H1 (cell line): ENCODE measurements around the gene TMEM185B. TPM values are rescaled to one million over a fixed set of nuclear protein-coding genes. Genes with fewer than 3 reads are reported as not detected.

Source experiments
- CTCF ChIA-PET: fragments of 300-600 bp; sonication (Branson Sonifier 250); formaldehyde crosslinking; loops from one replicate; lab custom pipeline; 2021; ENCODE audit not compliant: partially characterized antibody; lab: Charles Lee
- POLR2A ChIA-PET: fragments of 300-600 bp; sonication (Branson Sonifier 250); formaldehyde crosslinking; loops from one replicate; lab custom pipeline; 2021; ENCODE audit warnings: inconsistent platforms; ENCODE audit not compliant: partially characterized antibody; lab: Charles Lee
- DNase-seq, 2 experiments: peaks; one replicate each; pipeline versions ENCODE4 v3.0.0 to v3.0.0-alpha.2; 2010 to 2022; ENCODE audit warnings: low spot score in 2 of 2, low read depth in 1 of 2, mixed read lengths in 1 of 2
- FAIRE-seq: peaks from 2 replicates; lab custom pipeline; 2011; peaks lifted over from hg19 to GRCh38; lab: Jason Lieb, UNC
- H2AFZ ChIP-seq: 2 replicates; pipeline ENCODE4 v1.8.1; 2012; ENCODE audit warnings: low read length, inconsistent platforms
- H2AK5ac ChIP-seq: 2 replicates; pipeline ENCODE4 v1.6.1; 2013; ENCODE audit warnings: low read depth, low read length
- H2BK120ac ChIP-seq: replicated peaks from 2 replicates; pipeline ENCODE3; 2013; ENCODE audit warnings: low read depth, low read length, inconsistent platforms
- H2BK12ac ChIP-seq: 2 replicates; pipeline ENCODE4 v1.6.1; 2013; ENCODE audit warnings: low read depth, low read length
- H2BK15ac ChIP-seq: 2 replicates; pipeline ENCODE4 v1.6.1; 2013; ENCODE audit warnings: low read length
- H2BK20ac ChIP-seq: 2 replicates; pipeline ENCODE4 v1.6.1; 2013; ENCODE audit warnings: low read length
- H2BK5ac ChIP-seq: 2 replicates; pipeline ENCODE4 v1.6.1; 2013; ENCODE audit warnings: low read depth, low read length
- H3K14ac ChIP-seq: 2 replicates; pipeline ENCODE4 v1.6.1; 2013; ENCODE audit warnings: inconsistent platforms; ENCODE audit not compliant: insufficient read length
- H3K18ac ChIP-seq: 2 replicates; pipeline ENCODE4 v1.6.1; 2013; ENCODE audit warnings: low read length; ENCODE audit errors: extremely low read depth
- H3K23ac ChIP-seq: 2 replicates; pipeline ENCODE4 v1.6.1; 2013; ENCODE audit warnings: inconsistent platforms; ENCODE audit not compliant: insufficient read length
- H3K23me2 ChIP-seq: 2 replicates; pipeline ENCODE4 v1.6.1; 2013; ENCODE audit warnings: low read depth, low read length
- H3K27ac ChIP-seq: 2 replicates; pipeline ENCODE4 v1.6.1; 2011; ENCODE audit warnings: low read depth, low read length, inconsistent platforms
- H3K27me3 ChIP-seq, 4 experiments: replicated peaks in 1 of 4; 1 replicate in 1 of 4; 2 replicates in 3 of 4; pipeline versions ENCODE4 v1.6.1 to v1.8.1; 2011 to 2013; ENCODE audit warnings: low read length in 3 of 4, mild to moderate bottlenecking in 3 of 4, inconsistent platforms in 2 of 4, mixed read lengths in 2 of 4, moderate library complexity in 1 of 4; ENCODE audit not compliant: control insufficient read depth in 3 of 4, insufficient read depth in 3 of 4; ENCODE audit errors: extremely low read depth in 1 of 4
- H3K36me3 ChIP-seq, 4 experiments: 2 replicates each; pipeline versions ENCODE4 v1.6.1 to v1.8.1; 2011 to 2013; ENCODE audit warnings: mild to moderate bottlenecking in 4 of 4, low read length in 3 of 4, moderate library complexity in 2 of 4, control low read depth in 1 of 4, inconsistent platforms in 1 of 4; ENCODE audit not compliant: insufficient read depth in 4 of 4, control insufficient read depth in 2 of 4
- H3K4ac ChIP-seq: replicated peaks from 2 replicates; pipeline ENCODE3; 2013; ENCODE audit warnings: low read length, low read depth, mixed read lengths, inconsistent platforms; ENCODE audit not compliant: insufficient read length
- H3K4me1 ChIP-seq, 4 experiments: replicated peaks in 1 of 4; 1 replicate in 1 of 4; 2 replicates in 3 of 4; pipeline versions ENCODE4 v1.6.1 to v1.8.1; 2011 to 2013; ENCODE audit warnings: low read length in 3 of 4, inconsistent platforms in 2 of 4, mixed read lengths in 1 of 4; ENCODE audit not compliant: insufficient read depth in 4 of 4, control insufficient read depth in 3 of 4
- H3K4me2 ChIP-seq, 2 experiments: 2 replicates each; pipeline versions ENCODE4 v1.6.1 to v1.8.1; 2011 to 2013; ENCODE audit warnings: low read depth in 2 of 2, low read length in 2 of 2, control low read depth in 1 of 2, inconsistent platforms in 1 of 2, mild to moderate bottlenecking in 1 of 2; ENCODE audit not compliant: insufficient read depth in 1 of 2
- H3K4me3 ChIP-seq, 4 experiments: fragments of 200-600, 300-600 bp in 1 of 4; sonication (generic), shearing (Covaris generic), sonication (Bioruptor Twin) in 1 of 4; 2 replicates each; pipeline versions ENCODE4 v1.5.1 to v1.8.1; 2011 to 2016; ENCODE audit warnings: low read length in 4 of 4, low read depth in 3 of 4, control low read depth in 2 of 4, inconsistent platforms in 2 of 4, mild to moderate bottlenecking in 2 of 4, mixed read lengths in 1 of 4, moderate library complexity in 1 of 4; ENCODE audit not compliant: insufficient read depth in 2 of 4; ENCODE audit errors: extremely low read depth in 1 of 4
- H3K56ac ChIP-seq: replicated peaks from 2 replicates; pipeline ENCODE3; 2013; ENCODE audit warnings: low read depth, mild to moderate bottlenecking, mixed read lengths, low read length, inconsistent platforms; ENCODE audit not compliant: insufficient read length
- H3K79me1 ChIP-seq: 2 replicates; pipeline ENCODE4 v1.6.1; 2013; ENCODE audit warnings: low read depth, low read length, control low read depth
- H3K79me2 ChIP-seq, 2 experiments: 2 replicates each; pipeline versions ENCODE4 v1.6.1 to v1.8.1; 2012 to 2013; ENCODE audit warnings: low read length in 2 of 2, mild to moderate bottlenecking in 2 of 2, inconsistent platforms in 1 of 2; ENCODE audit not compliant: insufficient read depth in 2 of 2, control insufficient read depth in 1 of 2
- H3K9ac ChIP-seq, 4 experiments: replicated peaks in 1 of 4; 1 replicate in 1 of 4; 2 replicates in 3 of 4; pipeline versions ENCODE4 v1.6.1 to v1.8.1; 2011 to 2013; ENCODE audit warnings: low read depth in 3 of 4, low read length in 3 of 4, control low read depth in 2 of 4, mild to moderate bottlenecking in 2 of 4, moderate library complexity in 2 of 4, inconsistent platforms in 1 of 4; ENCODE audit errors: extremely low read depth in 1 of 4
- H3K9me3 ChIP-seq, 2 experiments: 2 replicates each; pipeline versions ENCODE4 v1.6.1 to v1.8.1; 2012 to 2013; ENCODE audit warnings: mild to moderate bottlenecking in 2 of 2, moderate library complexity in 2 of 2, control low read depth in 1 of 2, inconsistent platforms in 1 of 2, low read depth in 1 of 2, low read length in 1 of 2, mixed read lengths in 1 of 2; ENCODE audit not compliant: insufficient read depth in 2 of 2
- H4K20me1 ChIP-seq, 2 experiments: replicated peaks in 1 of 2; 2 replicates each; pipeline versions ENCODE3 to v1.8.1; 2011 to 2013; ENCODE audit warnings: inconsistent platforms in 2 of 2, low read length in 2 of 2, mild to moderate bottlenecking in 1 of 2; ENCODE audit not compliant: insufficient read depth in 2 of 2, control insufficient read depth in 1 of 2
- H4K5ac ChIP-seq: 2 replicates; pipeline ENCODE4 v1.6.1; 2013; ENCODE audit warnings: low read length, low read depth, mixed read lengths, inconsistent platforms; ENCODE audit not compliant: insufficient read length
- H4K8ac ChIP-seq: 2 replicates; pipeline ENCODE4 v1.8.0; 2013; ENCODE audit warnings: mild to moderate bottlenecking, moderate library complexity, low read length, inconsistent platforms; ENCODE audit not compliant: insufficient read depth; ENCODE audit errors: extremely low read depth
- H4K91ac ChIP-seq: replicated peaks from 2 replicates; pipeline ENCODE3; 2013; ENCODE audit warnings: low read length, mixed read lengths, inconsistent platforms; ENCODE audit not compliant: insufficient read length
- CBX5 ChIP-seq: fragments of 300-800, 300-1000 bp; sonication (generic); IDR thresholded peaks from 2 replicates; pipeline ENCODE4 v1.7.1; 2016; ENCODE audit warnings: antibody characterized with exemption, low read length, low read depth
- CREB1 ChIP-seq: IDR thresholded peaks from 2 replicates; pipeline ENCODE4 v1.6.1; 2012; ENCODE audit warnings: inconsistent platforms
- GABPA ChIP-seq: IDR thresholded peaks from 2 replicates; pipeline ENCODE4 v1.6.1; 2011; ENCODE audit warnings: mild to moderate bottlenecking, low read length, moderate library complexity, borderline replicate concordance; ENCODE audit not compliant: insufficient read depth
- SP1 ChIP-seq: IDR thresholded peaks from 2 replicates; pipeline ENCODE4 v1.6.1; 2011; ENCODE audit warnings: low read depth, low read length
- SP4 ChIP-seq: IDR thresholded peaks from 2 replicates; pipeline ENCODE4 v1.6.1; 2012; ENCODE audit warnings: low read length, inconsistent platforms
- SRF ChIP-seq: IDR thresholded peaks from 2 replicates; pipeline ENCODE4 v1.6.1; 2011; ENCODE audit warnings: mild to moderate bottlenecking, low read depth, low read length, moderate library complexity
- SUZ12 ChIP-seq: fragments of 200-600 bp; sonication (generic); IDR thresholded peaks from 2 replicates; pipeline ENCODE4 v1.6.1; 2012; ENCODE audit warnings: mild to moderate bottlenecking, inconsistent platforms, low read length, moderate library complexity, mixed read lengths
- ZNF274 ChIP-seq: IDR thresholded peaks from 2 replicates; pipeline ENCODE4 v1.7.0; 2012; ENCODE audit warnings: low read length, borderline replicate concordance; ENCODE audit errors: extremely low read depth
- WGBS, 2 experiments: shearing (Covaris generic) in 1 of 2; methylation state at CpG; one replicate each; pipeline versions ENCODE4 v1.1.6 to v1.1.7; 2013 to 2015; ENCODE audit warnings: low lambda C conversion rate in 2 of 2, mixed read lengths in 2 of 2, inconsistent platforms in 1 of 2, low coverage in 1 of 2, missing lambda C conversion rate in 1 of 2; ENCODE audit not compliant: insufficient replicate concordance in 2 of 2, insufficient coverage in 1 of 2, insufficient read length in 1 of 2; ENCODE audit errors: extremely low coverage in 1 of 2, missing lambda C conversion rate in 1 of 2; 5-methylcytosine and 5-hydroxymethylcytosine counted together
- long read RNA-seq, 2 experiments: library from RNA in 1 of 2; library from capped mRNA in 1 of 2; stranded (forward); transcript quantifications; one replicate each; pipeline ENCODE4 v2.0.0, GENCODE V29; 2021; ENCODE audit warnings: inconsistent platforms in 1 of 2
- polyA minus RNA-seq, 3 experiments: library from RNA; depleted of rRNA, polyadenylated mRNA; stranded (reverse); fragments of >200 nt; gene quantifications; 1 replicate in 2 of 3; 2 replicates in 1 of 3; pipeline ENCODE4 v1.2.3, GENCODE V29; 2011
- polyA plus RNA-seq, 7 experiments: library from polyadenylated mRNA; depleted of rRNA in 3 of 7; stranded (reverse) in 5 of 7; unstranded in 2 of 7; fragments of >200 nt in 5 of 7; fragments of 200-250 nt in 2 of 7; gene quantifications; 1 replicate in 5 of 7; 2 replicates in 1 of 7; 4 replicates in 1 of 7; pipeline versions ENCODE4 v1.2.1 to v1.2.3, GENCODE V29; 2011 to 2013; ENCODE audit warnings: missing spikeins in 2 of 7, mixed read lengths in 2 of 7
- total RNA-seq: library from RNA; stranded (reverse); fragmentation: NEBNext Ultra II Directional; extraction: Animal tissue kit (Norgen Biotek cat#: 25700); gene quantifications from 2 replicates; pipeline ENCODE4 v1.2.1, GENCODE V29; 2021

TMEM185B gene
- 12.5 and 13.5 TPM in 2 replicates for total RNA-seq
- 14.0 and 18.0 TPM in 2 replicates for polyA plus RNA-seq (2011; rRNA removed)
- polyA plus RNA-seq (2011; cell fraction: cytosol; rRNA removed): 9.3 TPM
- polyA plus RNA-seq (2011; cell fraction: nucleus; rRNA removed): 13.4 TPM
- 6.0 to 11.8 TPM (median 10.0 TPM) in 4 replicates for polyA plus RNA-seq (2012, experiment 1 of 2)
- 9.3 TPM for polyA plus RNA-seq (2012, experiment 2 of 2)
- polyA plus RNA-seq (2013, experiment 1 of 2): 15.8 TPM
- polyA plus RNA-seq (2013, experiment 2 of 2): 16.5 TPM
- polyA minus RNA-seq (2011; rRNA and poly(A)+ RNA removed): 9.2 and 9.9 TPM in 2 replicates
- 4.5 TPM for polyA minus RNA-seq (2011; cell fraction: cytosol; rRNA and poly(A)+ RNA removed)
- polyA minus RNA-seq (2011; cell fraction: nucleus; rRNA and poly(A)+ RNA removed): 9.7 TPM
- long read RNA-seq, experiment 1, transcript TMEM185B-201 (1 exons, 2,131 nt): major isoform, 7 of 7 reads
- long read RNA-seq, experiment 1, partial matches to known transcripts: 0 of 7 reads
- long read RNA-seq, experiment 1, other reads (novel, unspliced or antisense): 0 of 7 reads
- long read RNA-seq, experiment 2, partial matches to known transcripts: 0 of 2 reads
- long read RNA-seq, experiment 2, other reads (novel, unspliced or antisense): 0 of 2 reads

DNA sequence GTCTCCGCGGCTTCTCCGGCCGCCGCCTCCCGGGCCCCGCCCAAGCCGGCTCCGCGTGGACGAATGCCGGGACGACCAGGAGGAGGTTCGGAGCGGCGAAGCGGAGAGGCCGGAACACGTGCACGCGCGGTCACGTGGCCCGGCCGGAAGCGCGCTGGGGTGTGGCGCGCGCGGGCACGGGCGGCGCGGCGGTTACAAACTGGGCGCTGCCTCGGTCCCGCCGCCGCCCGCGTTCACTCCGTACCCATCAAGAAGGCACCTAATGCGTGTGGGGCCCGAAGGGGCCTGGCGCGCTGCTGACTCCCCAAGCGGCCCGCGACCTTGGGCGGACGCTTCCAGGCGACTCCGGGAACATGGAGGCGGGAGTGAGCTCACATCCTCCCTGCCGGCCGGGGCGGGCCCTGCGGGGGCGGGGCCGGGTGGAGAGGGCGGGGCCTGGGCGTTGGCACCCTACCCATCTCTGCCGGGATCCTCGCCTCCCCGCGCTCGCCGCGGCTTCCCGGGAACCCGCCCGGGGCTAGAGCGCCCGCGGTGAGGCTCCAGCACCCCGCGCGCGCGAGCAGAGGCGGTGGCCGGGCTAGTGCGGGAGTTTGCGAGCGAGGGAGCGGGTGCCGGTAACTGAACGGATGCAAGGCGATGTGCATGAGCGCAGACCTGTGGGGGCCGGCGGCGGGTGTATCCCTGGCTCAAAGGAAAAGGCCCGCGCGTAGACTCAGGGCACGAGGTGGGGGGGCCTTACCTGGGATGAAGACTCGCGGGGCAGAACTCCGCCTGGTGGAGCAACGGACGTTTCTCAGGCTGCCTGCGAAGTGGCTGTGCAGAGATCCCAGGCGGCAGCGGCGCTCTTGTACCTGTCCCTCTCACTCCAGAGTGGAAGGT, at the start of gene TMEM185B:
TSS of gene TMEM185B (minus strand) at position 367 of the 879 bp plus-strand sequence. CDS start 424 bp downstream, outside the sequence.
- peaks cover 3 to 5% of the 10 kb centered on the region in 2 experiments for H4K20me1 ChIP-seq
- H3K4me1 ChIP-seq: peaks cover 0 to 7% (median 6%) of the 10 kb centered on the region in 4 experiments; a peak in 5 of 7 replicates
- H3K4me3 ChIP-seq: peak within 1 kb of the TSS; percentile 49 to 78 (median 52)
- peak within 1 kb of the TSS; percentile 90 for H4K5ac ChIP-seq
- no peak within 1 kb of the TSS for H3K4ac ChIP-seq
- H4K91ac ChIP-seq: peak within 1 kb of the TSS; percentile 46
- WGBS, 2 experiments: 5% methylated on average over 83 of the region's 108 CpGs; no CpG with 5 or more reads in 1 of the 2 experiments
- peak within 1 kb of the TSS; percentile 35; the same call in 1 of the 2 replicates for H2AFZ ChIP-seq
- peak within 1 kb of the TSS; percentile 87 for H3K18ac ChIP-seq
- H3K79me1 ChIP-seq: no peaks in the 10 kb centered on the region
- H2BK20ac ChIP-seq: no peak within 1 kb of the TSS
- peak within 1 kb of the TSS; percentile 96 for H4K8ac ChIP-seq
- H3K23ac ChIP-seq: no peak within 1 kb of the TSS
- 0 out of 2 replicates have a peak within 1 kb of the TSS, but pooled peaks have one; percentile 29 for H2BK15ac ChIP-seq
- no peak within 1 kb of the TSS for H3K14ac ChIP-seq
- H3K36me3 ChIP-seq: peaks cover 0 to 6% (median 0%) of the 10 kb centered on the region in 4 experiments; a peak in 3 of 8 replicates
- peak within 1 kb of the TSS; percentile 67; the same call in 1 of the 2 replicates for H2AK5ac ChIP-seq
- peaks cover 0 to 2% of the 10 kb centered on the region in 2 experiments; a peak in 1 of 4 replicates for H3K79me2 ChIP-seq
- peak within 1 kb of the TSS; percentile 51 for H3K56ac ChIP-seq
- no peak for FAIRE-seq
- ChIA-PET CTCF (interaction anchor here (1.5 kb wide), 1 partner anchor 13 kb away, joined by 3 read pairs; no protein-coding TSS in a partner anchor), POLR2A (interaction anchor here (0.8 to 1.2 kb wide), 4 partner anchors 9 to 24 kb away, joined by 3 read pairs; no protein-coding TSS in a partner anchor)
- H3K23me2 ChIP-seq: peaks cover 3% of the 10 kb centered on the region; the same call in 1 of the 2 replicates
- peak in 1 of 2 experiments; percentile 93 for DNase-seq
- H2BK5ac ChIP-seq: no peak within 1 kb of the TSS
- no peak within 1 kb of the TSS for H2BK120ac ChIP-seq
- H3K9me3 ChIP-seq: peaks cover 7 to 9% of the 10 kb centered on the region in 2 experiments
- H3K27ac ChIP-seq: peak within 1 kb of the TSS; percentile 65; the same call in 1 of the 2 replicates
- peak within 1 kb of the TSS; percentile 67 to 76 for H3K4me2 ChIP-seq
- H3K27me3 ChIP-seq: peaks cover 13 to 45% (median 29%) of the 10 kb centered on the region in 4 experiments
- H3K9ac ChIP-seq: peak within 1 kb of the TSS in 3 of 4 experiments; percentile 51 to 84 (median 64); a peak in 5 of 7 replicates
- H2BK12ac ChIP-seq: no peak within 1 kb of the TSS
- TF ChIP-seq CREB1 (no peak; the same call in 1 of the 2 replicates), SP1 (no peak), ZNF274 (no peak), SP4 (no peak; the same call in 1 of the 2 replicates), SUZ12 (0 out of 2 replicates have a peak, but pooled peaks have one; percentile 48), GABPA (0 out of 2 replicates have a peak, but pooled peaks have one; percentile 73), SRF (no peak), CBX5 (no peak)
